RCC 7860 (cell line): ENCODE measurements around the gene VAC14.
A peak's percentile ranks its signal among the peaks of the same experiment; 100 is the strongest.

Source experiments
- DNase-seq: peaks from one replicate; pipeline ENCODE4 v3.0.0-alpha.2; 2015; ENCODE audit warnings: low spot score
- FAIRE-seq: peaks from 2 replicates; lab custom pipeline; 2012; peaks lifted over from hg19 to GRCh38; lab: Jason Lieb, UNC

The VAC14 gene

GRCh38 chr16:70665806-70666735, 134.9 kb downstream of the VAC14 start:
- FAIRE-seq (no peak), DNase-seq (no peak)

GRCh38 chr16:70665113-70665694, 135.8 kb downstream of the VAC14 start:
- DNase-seq (no peak), FAIRE-seq (no peak)

GRCh38 chr16:70664325-70665112, 136.4 kb downstream of the VAC14 start:
- no peak for FAIRE-seq
- no peak for DNase-seq

GRCh38 chr16:70663524-70664324, 137.2 kb downstream of the VAC14 start:
- FAIRE-seq, result no peak
- DNase-seq, result no peak

- DNase-seq, result no peak
- FAIRE-seq, result no peak
Measured at GRCh38 chr16:70662991-70663523, 137.9 kb downstream of the VAC14 start.

GRCh38 chr16:70661918-70662641, 138.9 kb downstream of the VAC14 start:
- FAIRE-seq, result no peak
- no peak for DNase-seq

GRCh38 chr16:70661534-70661917, 139.4 kb downstream of the VAC14 start:
- FAIRE-seq, result no peak

GRCh38 chr16:70660672-70661350, 140.1 kb downstream of the VAC14 start:
- FAIRE-seq, result no peak
- DNase-seq, result no peak

More at GRCh38 chr16:70661534-70661917, 139.4 kb downstream of the VAC14 start:
- DNase-seq, result no peak

- FAIRE-seq, result no peak
- no peak for DNase-seq
Measured at GRCh38 chr16:70659953-70660671, 140.8 kb downstream of the VAC14 start.

GRCh38 chr16:70659546-70659945, 141.4 kb downstream of the VAC14 start:
- no peak for FAIRE-seq
- DNase-seq, result no peak

GRCh38 chr16:70658921-70659320, 142.0 kb downstream of the VAC14 start:
- no peak for FAIRE-seq
- DNase-seq, result no peak

- DNase-seq (no peak), FAIRE-seq (no peak)
Measured at GRCh38 chr16:70657956-70658355, 143.0 kb downstream of the VAC14 start.

- DNase-seq (no peak), FAIRE-seq (no peak)
Measured at GRCh38 chr16:70656712-70657263, 144.2 kb downstream of the VAC14 start.

GRCh38 chr16:70656065-70656711, 144.8 kb downstream of the VAC14 start:
- no peak for FAIRE-seq
- no peak for DNase-seq

- DNase-seq, result peak; percentile 76
- FAIRE-seq, result peak; percentile 89
Measured at GRCh38 chr16:70653809-70654771, 146.9 kb downstream of the VAC14 start.

GRCh38 chr16:70653406-70653805, 147.6 kb downstream of the VAC14 start:
- FAIRE-seq (no peak), DNase-seq (no peak)

GRCh38 chr16:70652322-70652721, 148.6 kb downstream of the VAC14 start:
- DNase-seq (peak; percentile 42), FAIRE-seq (peak; percentile 57)
